Measurements from ENCODE around the gene AKR7A3.
A peak's percentile ranks its signal among the peaks of the same experiment; 100 is the strongest.
"Not testable (repeated sequence)": the region's sequence is repeated elsewhere in the genome, so short reads cannot be mapped to it uniquely, and the experiment has no call there.

AKR7A3 gene

GRCh38 chr1:19288324-19289241 lies at the start of gene AKR7A3:
AKR7A3 (minus strand) TSS chr1:19288770; CDS start chr1:19288709, 61 bp downstream.
- not testable (repeated sequence) for H3K4me1 ChIP-seq, H3K27ac ChIP-seq, H4K20me1 ChIP-seq
- H3K27me3 ChIP-seq: peaks cover 5 to 22% (median 8%) of the 10 kb centered on the region in 11 experiments; a peak in 18 of 22 replicates
- peak within 1 kb of the TSS in 7 of 11 experiments; percentile 13 to 56 (median 33); a peak in 9 of 22 replicates for H3K9ac ChIP-seq
- peaks cover 14 to 31% (median 23%) of the 10 kb centered on the region in 11 experiments; a peak in 21 of 22 replicates for H3K9me3 ChIP-seq (replicated peaks in 1 of 11)
- H3K36me3 ChIP-seq: peaks cover 0 to 18% (median 6%) of the 10 kb centered on the region in 11 experiments; a peak in 8 of 22 replicates
- H3K4me3 ChIP-seq: peak within 1 kb of the TSS; percentile 30 to 63 (median 46); a peak in 19 of 20 replicates
- peak within 1 kb of the TSS; percentile 77 to 93 (median 84) for H3K4me2 ChIP-seq

- Histone ChIP-seq H3K4me2 (no peak overlapping the region; a peak in 1 of 22 replicates), H3K27ac (no peak overlapping the region), H3K27me3 (no peaks in the 10 kb centered on the region), H3K4me1 (peaks cover 0 to 27% (median 15%) of the 10 kb centered on the region in 10 experiments; a peak in 10 of 20 replicates), H3K9me3 (replicated peaks in 1 of 11) (no peaks in the 10 kb centered on the region), H3K9ac (no peak overlapping the region), H4K20me1 (peaks cover 0 to 93% (median 30%) of the 10 kb centered on the region in 11 experiments; a peak in 15 of 22 replicates), H3K36me3 (peaks cover 35 to 58% (median 46%) of the 10 kb centered on the region in 11 experiments), H3K4me3 (no peak overlapping the region)
- no peak for TF ChIP-seq Cebpa-rat (IDR thresholded peaks at IDR 0.05)
Observed at GRCh38 chr1:19338323-19338762, 49.8 kb upstream of the AKR7A3 start.

DNA sequence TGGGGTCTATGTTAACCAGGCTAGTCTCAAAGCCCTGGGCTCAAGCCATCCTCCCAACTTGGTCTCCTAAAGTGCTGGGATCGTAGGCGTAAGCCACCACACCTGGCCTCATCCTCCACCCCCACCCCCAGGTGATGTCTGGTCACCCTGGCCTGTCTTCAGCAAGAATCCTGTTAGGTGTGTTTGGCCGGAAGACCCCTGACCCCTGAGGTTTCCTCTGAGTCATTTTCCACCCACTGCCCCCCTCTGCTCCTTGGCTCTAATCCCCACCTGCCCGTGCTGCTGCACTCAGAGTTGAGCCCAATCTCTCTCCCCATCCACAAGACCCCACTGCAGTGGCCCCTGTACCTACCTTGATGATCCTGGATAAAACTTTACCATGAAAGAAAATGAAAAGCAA lies 48.7 kb upstream of the AKR7A3 start:
- peak overlapping the region in 3 of 11 experiments; percentile 12 to 21 (median 19); a peak in 2 of 22 replicates for H3K4me2 ChIP-seq

GRCh38 chr1:19336543-19336942 lies 48.0 kb upstream of the AKR7A3 start:
- Histone ChIP-seq H3K27me3 (no peaks in the 10 kb centered on the region), H3K9ac (no peak overlapping the region), H3K27ac (no peak overlapping the region), H3K36me3 (peaks cover 21 to 43% (median 31%) of the 10 kb centered on the region in 11 experiments; a peak in 21 of 22 replicates), H3K9me3 (replicated peaks in 1 of 11) (no peaks in the 10 kb centered on the region), H3K4me2 (peak overlapping the region in 1 of 11 experiments; percentile 5; a peak in 1 of 22 replicates), H3K4me1 (peaks cover 0 to 34% (median 12%) of the 10 kb centered on the region in 10 experiments; a peak in 10 of 20 replicates), H4K20me1 (peaks cover 0 to 93% (median 30%) of the 10 kb centered on the region in 11 experiments; a peak in 15 of 22 replicates), H3K4me3 (no peak overlapping the region)
- TF ChIP-seq Cebpa-rat (IDR thresholded peaks at IDR 0.05): no peak

More for the DNA sequence above, 48.7 kb upstream of the AKR7A3 start:
- Histone ChIP-seq H3K9me3 (replicated peaks in 1 of 11) (no peaks in the 10 kb centered on the region), H3K27ac (no peak overlapping the region), H3K4me3 (no peak overlapping the region), H3K9ac (no peak overlapping the region), H4K20me1 (peaks cover 0 to 93% (median 30%) of the 10 kb centered on the region in 11 experiments; a peak in 15 of 22 replicates), H3K27me3 (no peaks in the 10 kb centered on the region), H3K36me3 (peaks cover 24 to 48% (median 35%) of the 10 kb centered on the region in 11 experiments), H3K4me1 (peaks cover 0 to 27% (median 14%) of the 10 kb centered on the region in 10 experiments; a peak in 10 of 20 replicates)
- no peak for TF ChIP-seq Cebpa-rat (IDR thresholded peaks at IDR 0.05)

GRCh38 chr1:19333587-19334354 lies 45.2 kb upstream of the AKR7A3 start:
- H3K36me3 ChIP-seq: peaks cover 0 to 25% (median 14%) of the 10 kb centered on the region in 11 experiments; a peak in 16 of 22 replicates
- H3K4me1 ChIP-seq: peaks cover 0 to 39% (median 12%) of the 10 kb centered on the region in 10 experiments; a peak in 10 of 20 replicates
- no peak overlapping the region for H3K9ac ChIP-seq
- H3K27me3 ChIP-seq: no peaks in the 10 kb centered on the region
- H4K20me1 ChIP-seq: peaks cover 0 to 85% (median 9%) of the 10 kb centered on the region in 11 experiments; a peak in 10 of 22 replicates
- TF ChIP-seq Cebpa-rat (IDR thresholded peaks at IDR 0.05): peak in 1 of 11 experiments; percentile 28; a peak in 1 of 22 replicates
- no peak overlapping the region for H3K4me3 ChIP-seq
- H3K4me2 ChIP-seq: no peak overlapping the region
- H3K27ac ChIP-seq: no peak overlapping the region
- no peaks in the 10 kb centered on the region for H3K9me3 ChIP-seq (replicated peaks in 1 of 11)

- Histone ChIP-seq H3K9ac (no peak overlapping the region), H3K9me3 (replicated peaks in 1 of 11) (no peaks in the 10 kb centered on the region), H3K36me3 (peaks cover 0 to 26% (median 12%) of the 10 kb centered on the region in 11 experiments; a peak in 15 of 22 replicates)
Observed at GRCh38 chr1:19332832-19333231, 44.3 kb upstream of the AKR7A3 start.

DNA sequence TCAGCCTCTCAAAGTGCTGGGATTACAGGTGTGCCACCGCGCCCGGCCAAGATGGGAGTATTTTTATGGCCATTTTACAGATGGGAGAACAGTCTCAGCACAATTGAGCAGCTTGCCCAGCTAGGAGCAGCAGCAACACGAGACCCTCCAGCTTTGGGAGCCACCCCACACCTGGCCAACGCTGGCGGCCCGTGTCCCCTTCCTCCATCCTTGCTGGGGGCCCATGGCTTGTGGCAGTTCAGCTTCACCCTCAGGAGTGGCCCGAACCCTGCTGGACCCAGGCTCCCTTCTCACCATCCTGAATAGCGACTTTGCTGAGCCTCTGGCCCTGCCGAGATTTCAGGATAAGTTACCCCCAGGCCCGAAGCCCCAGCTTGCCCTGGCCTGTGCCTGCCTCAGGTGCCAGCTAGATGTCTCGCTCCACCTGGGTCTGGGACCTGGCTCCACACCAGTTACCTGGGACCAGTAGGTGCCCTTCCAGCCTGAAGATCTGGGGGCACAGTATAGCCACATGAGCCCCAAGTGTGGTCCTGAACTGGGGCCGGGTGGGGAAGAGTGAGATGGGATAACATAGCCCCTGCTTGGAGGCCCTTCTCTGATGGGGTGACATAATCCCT lies 42.8 kb upstream of the AKR7A3 start:
- Histone ChIP-seq H3K4me1 (peaks cover 2 to 29% (median 9%) of the 10 kb centered on the region in 10 experiments), H3K27me3 (no peaks in the 10 kb centered on the region), H3K4me2 (no peak overlapping the region), H3K9ac (no peak overlapping the region), H3K27ac (no peak overlapping the region), H4K20me1 (peaks cover 0 to 71% (median 0%) of the 10 kb centered on the region in 11 experiments; a peak in 9 of 22 replicates), H3K36me3 (peaks cover 0 to 38% (median 13%) of the 10 kb centered on the region in 11 experiments; a peak in 15 of 22 replicates), H3K9me3 (replicated peaks in 1 of 11) (no peaks in the 10 kb centered on the region), H3K4me3 (no peak overlapping the region)
- TF ChIP-seq Cebpa-rat (IDR thresholded peaks at IDR 0.05): no peak

More at GRCh38 chr1:19332832-19333231, 44.3 kb upstream of the AKR7A3 start:
- no peak overlapping the region for H3K4me2 ChIP-seq
- H3K4me1 ChIP-seq: peaks cover 0 to 32% (median 6%) of the 10 kb centered on the region in 10 experiments; a peak in 10 of 20 replicates
- H3K27ac ChIP-seq: no peak overlapping the region
- no peak for TF ChIP-seq Cebpa-rat (IDR thresholded peaks at IDR 0.05)
- H3K4me3 ChIP-seq: no peak overlapping the region
- peaks cover 0 to 77% (median 7%) of the 10 kb centered on the region in 11 experiments; a peak in 10 of 22 replicates for H4K20me1 ChIP-seq
- H3K27me3 ChIP-seq: no peaks in the 10 kb centered on the region

Data from BLaER1 treated with 17β-estradiol and CSF1 and Interleukin-3, amounts not matched to agents 10 nM and 100 nM (cell line).